ENCODE measurements around the gene OTOS.

The OTOS gene

GRCh38 chr2:240149943-240150784, 9.7 kb upstream of the OTOS start:
- DNase-seq, result no peak

- DNase-seq, result no peak
Observed at GRCh38 chr2:240147911-240148587, 7.6 kb upstream of the OTOS start.

GRCh38 chr2:240147382-240147781, 6.9 kb upstream of the OTOS start:
- no peak for DNase-seq

GRCh38 chr2:240146627-240147278, 6.3 kb upstream of the OTOS start:
- DNase-seq, result no peak

GRCh38 chr2:240146141-240146561, 5.7 kb upstream of the OTOS start:
- DNase-seq, result no peak

GRCh38 chr2:240145461-240145860, 5.0 kb upstream of the OTOS start:
- DNase-seq, result no peak

GRCh38 chr2:240144649-240145261, 4.3 kb upstream of the OTOS start:
- DNase-seq, result no peak

- DNase-seq, result peak; percentile 71
Observed at GRCh38 chr2:240143801-240144648, 3.6 kb upstream of the OTOS start.

GRCh38 chr2:240143276-240143675, 2.8 kb upstream of the OTOS start:
- no peak for DNase-seq

- no peak for DNase-seq
Observed at GRCh38 chr2:240142859-240143258, 2.4 kb upstream of the OTOS start.

- DNase-seq, result no peak
Observed at GRCh38 chr2:240142256-240142775, 1.9 kb upstream of the OTOS start.

- DNase-seq, result no peak
Observed at GRCh38 chr2:240141736-240142135, 1.3 kb upstream of the OTOS start.

GRCh38 chr2:240140920-240141319, 462 bp upstream of the OTOS start:
- no peak for DNase-seq

GRCh38 chr2:240139666-240140393, 628 bp downstream of the OTOS start:
- no peak for DNase-seq

- no peak for DNase-seq
Observed at GRCh38 chr2:240139011-240139441, 1.4 kb downstream of the OTOS start.

GRCh38 chr2:240138254-240138984, 2.0 kb downstream of the OTOS start:
- DNase-seq, result no peak

GRCh38 chr2:240137596-240138253, 2.7 kb downstream of the OTOS start:
- DNase-seq, result no peak

- peak; percentile 12 for DNase-seq
Observed at GRCh38 chr2:240136671-240137292, 3.7 kb downstream of the OTOS start.

- peak; percentile 85 for DNase-seq
Observed at GRCh38 chr2:240136013-240136670, 4.3 kb downstream of the OTOS start, which contains the start of gene COPS9. COPS9 (minus strand) TSS chr2:240136305; CDS start chr2:240136284, 21 bp downstream.
